ENCODE measurements around the gene GMEB2. TPM values are rescaled to one million over a fixed set of nuclear protein-coding genes. Genes with fewer than 3 reads are reported as not detected.
"Not testable (repeated sequence)": the region's sequence is repeated elsewhere in the genome, so short reads cannot be mapped to it uniquely, and the experiment has no call there.

GMEB2 gene
- total and polyA plus RNA-seq, 5 donors from 2014 or later: 8.3 to 21.9 (median 10.1) TPM

DNA sequence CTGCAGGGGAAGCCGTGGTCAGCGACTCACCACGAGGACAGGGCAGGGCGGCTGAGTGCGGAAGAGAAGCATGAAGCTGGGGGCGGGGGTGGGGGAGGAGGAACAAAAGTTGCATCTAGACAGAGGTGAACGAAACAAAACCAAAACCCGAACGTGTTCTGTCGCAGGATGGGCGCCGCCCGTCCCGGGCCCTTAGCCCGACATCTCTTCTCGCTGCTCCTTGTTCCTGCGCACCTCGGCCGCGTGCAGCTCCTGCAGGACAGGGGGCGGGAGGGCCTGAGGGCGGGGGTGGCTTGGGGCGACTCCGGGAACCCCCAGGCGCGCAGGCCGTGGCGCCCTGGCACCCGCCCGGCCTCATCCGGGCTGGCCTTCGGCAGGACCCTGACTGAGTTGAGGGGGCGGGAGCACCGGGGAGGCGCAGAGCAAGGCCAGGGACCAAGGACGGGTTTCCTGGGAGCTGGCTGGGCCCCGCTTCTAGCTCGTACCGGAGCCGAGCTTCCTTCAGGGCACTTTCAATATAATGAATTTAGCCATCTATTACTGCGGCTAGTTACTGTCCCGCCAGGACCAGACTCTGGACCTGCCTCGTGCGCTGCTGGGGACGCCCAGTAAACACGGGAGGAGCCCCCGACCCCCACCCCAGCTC, 14.4 kb upstream of the GMEB2 start:
- peak overlapping the region; percentile 85 to 91 (median 88) for H3K4me3 Mint-ChIP-seq
- H3K9me3 Mint-ChIP-seq: peaks cover 0 to 1% (median 0%) of the 10 kb centered on the region in 7 donors
- H3K4me3 ChIP-seq (ENCODE audit: low read depth, low read length): peak overlapping the region; percentile 64
- peak overlapping the region; percentile 90 for H3K27ac ChIP-seq (ENCODE audit: insufficient read depth, low read length, poor library complexity, severe bottlenecking)
- H3K27me3 Mint-ChIP-seq: no peaks in the 10 kb centered on the region
- H3K27ac Mint-ChIP-seq: peak overlapping the region; percentile 26 to 51 (median 29)
- H3K4me1 ChIP-seq (ENCODE audit: control insufficient read depth, insufficient read depth, low read length, poor library complexity, severe bottlenecking): peaks cover 48% of the 10 kb centered on the region
- ATAC-seq (ENCODE audit: low read depth in 2 of 2) (peak; percentile 17 to 21), DNase-seq (peak; percentile 51 to 82 (median 65))
- peaks cover 0 to 35% (median 17%) of the 10 kb centered on the region in 4 donors for H3K4me1 Mint-ChIP-seq
- H3K9me3 ChIP-seq (ENCODE audit: control insufficient read depth in 2 of 2, low read length in 2 of 2): no peaks in the 10 kb centered on the region
- H3K36me3 ChIP-seq (ENCODE audit: control insufficient read depth, insufficient read depth, low read length): no peaks in the 10 kb centered on the region
- H3K27me3 ChIP-seq (ENCODE audit: control insufficient read depth, insufficient read depth, low read length): no peaks in the 10 kb centered on the region
- peaks cover 15% of the 10 kb centered on the region for H3K36me3 Mint-ChIP-seq

DNA sequence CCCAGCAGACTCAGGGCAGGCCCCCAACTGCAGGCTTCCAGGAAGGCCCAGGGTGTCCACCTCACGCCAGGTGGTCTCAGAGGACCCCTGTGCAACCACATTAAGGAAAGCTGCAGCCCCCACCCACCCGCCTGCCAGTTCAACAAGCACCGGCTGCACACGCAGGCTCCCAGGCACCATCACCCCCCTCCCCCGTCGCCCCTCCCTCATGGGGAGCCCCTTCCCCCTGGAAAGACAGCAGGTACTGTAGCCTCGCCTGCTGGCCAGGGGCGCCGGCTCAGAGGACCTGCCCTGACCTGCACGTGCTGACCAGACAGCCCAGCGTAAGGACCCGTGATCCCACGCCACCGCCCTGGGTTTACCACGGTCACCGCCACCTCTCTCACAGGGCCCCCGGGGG, 13.8 kb upstream of the GMEB2 start:
- H3K27me3 ChIP-seq (ENCODE audit: control insufficient read depth, insufficient read depth, low read length); H3K9me3 ChIP-seq (ENCODE audit: control insufficient read depth in 2 of 2, low read length in 2 of 2); H3K36me3 ChIP-seq (ENCODE audit: control insufficient read depth, insufficient read depth, low read length); H3K9me3 Mint-ChIP-seq; H3K27me3 Mint-ChIP-seq; ATAC-seq (ENCODE audit: low read depth in 2 of 2): not testable (repeated sequence)
- Histone ChIP-seq H3K4me1 (ENCODE audit: control insufficient read depth, insufficient read depth, low read length, poor library complexity, severe bottlenecking) (peaks cover 53% of the 10 kb centered on the region), H3K4me3 (ENCODE audit: low read depth, low read length) (peak overlapping the region; percentile 7), H3K27ac (ENCODE audit: insufficient read depth, low read length, poor library complexity, severe bottlenecking) (peak overlapping the region; percentile 94)
- Mint-ChIP-seq H3K36me3 (peaks cover 11% of the 10 kb centered on the region), H3K4me3 (peak overlapping the region; percentile 95 to 98 (median 96)), H3K27ac (peak overlapping the region in 2 of 3 donors; percentile 60 to 100), H3K4me1 (peaks cover 2 to 39% (median 20%) of the 10 kb centered on the region in 4 donors)
- peak in 1 of 3 donors; percentile 48 for DNase-seq

DNA sequence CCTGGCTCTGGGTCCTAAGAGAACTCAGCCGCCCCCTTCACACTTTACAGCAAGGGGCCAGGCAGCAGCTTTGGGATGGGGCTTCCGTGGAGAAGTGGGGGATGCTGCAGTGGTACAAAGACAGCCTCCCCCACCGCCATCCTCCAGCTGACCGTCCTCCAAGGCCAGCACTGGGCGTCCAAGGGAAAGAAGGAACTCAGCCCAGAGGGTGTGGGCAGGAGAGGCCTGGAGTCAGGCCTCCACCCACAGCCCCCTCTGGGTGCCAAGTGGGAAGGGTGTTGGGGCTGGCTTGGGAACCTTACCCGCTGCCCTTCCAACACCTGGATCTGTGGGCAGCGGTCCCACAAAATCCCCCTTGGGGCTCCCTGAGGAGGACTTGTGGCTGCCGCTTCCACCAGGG, 13.2 kb upstream of the GMEB2 start:
- Histone ChIP-seq H3K4me3 (ENCODE audit: low read depth, low read length) (peak overlapping the region; percentile 89), H3K9me3 (ENCODE audit: control insufficient read depth in 2 of 2, low read length in 2 of 2) (no peaks in the 10 kb centered on the region), H3K27ac (ENCODE audit: insufficient read depth, low read length, poor library complexity, severe bottlenecking) (peak overlapping the region; percentile 94), H3K4me1 (ENCODE audit: control insufficient read depth, insufficient read depth, low read length, poor library complexity, severe bottlenecking) (peaks cover 59% of the 10 kb centered on the region), H3K36me3 (ENCODE audit: control insufficient read depth, insufficient read depth, low read length) (no peaks in the 10 kb centered on the region), H3K27me3 (ENCODE audit: control insufficient read depth, insufficient read depth, low read length) (no peaks in the 10 kb centered on the region)
- Mint-ChIP-seq H3K27ac (peak overlapping the region; percentile 100), H3K36me3 (peaks cover 11% of the 10 kb centered on the region), H3K27me3 (no peaks in the 10 kb centered on the region), H3K4me1 (peaks cover 8 to 45% (median 26%) of the 10 kb centered on the region in 4 donors), H3K9me3 (peaks cover 0 to 1% (median 0%) of the 10 kb centered on the region in 7 donors), H3K4me3 (peak overlapping the region; percentile 95 to 98 (median 96))
- ATAC-seq (ENCODE audit: low read depth in 2 of 2): no peak
- peak in 1 of 3 donors; percentile 35 for DNase-seq

DNA sequence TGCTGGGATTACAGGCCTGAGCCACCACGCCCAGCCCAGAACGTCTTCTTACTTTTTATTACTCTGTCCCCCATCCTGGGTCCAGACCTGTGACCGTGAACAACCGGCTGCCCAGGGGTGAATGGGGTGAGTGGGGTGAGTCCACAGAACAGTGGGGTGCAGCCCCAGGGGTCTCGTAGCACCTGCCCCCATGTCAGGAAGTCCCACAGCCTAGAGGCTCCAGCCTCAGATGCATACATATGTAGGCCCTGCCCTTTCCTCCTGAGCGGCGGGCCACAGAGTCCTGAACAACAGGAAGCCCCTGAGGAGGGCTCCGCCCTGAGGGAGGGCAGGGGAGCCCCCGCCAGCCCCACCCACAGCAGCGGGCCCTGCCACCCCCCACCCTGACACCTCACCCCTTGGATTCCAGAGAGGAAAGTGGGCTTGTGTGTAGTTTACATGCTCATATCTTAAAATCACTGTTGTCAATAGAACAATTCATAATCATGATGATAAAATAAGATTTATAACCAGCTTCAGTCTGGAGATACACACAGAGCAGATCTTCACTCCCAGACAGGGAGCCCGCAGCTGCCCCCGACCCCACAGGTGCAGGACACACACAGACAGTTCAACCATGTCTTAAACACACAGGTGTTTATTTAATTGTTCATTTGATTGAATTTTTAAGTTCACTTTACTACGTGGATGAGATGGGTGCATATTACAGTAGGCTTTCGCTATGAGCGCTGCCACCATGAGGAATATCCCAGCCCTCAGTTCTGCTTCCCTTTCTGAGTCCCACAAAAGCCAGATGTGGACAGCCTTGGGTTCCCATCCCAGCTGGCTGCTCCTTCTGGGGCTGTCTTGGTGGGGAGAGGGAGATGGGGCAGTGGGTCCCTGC, 12.4 kb upstream of the GMEB2 start:
- Histone ChIP-seq H3K27me3 (ENCODE audit: control insufficient read depth, insufficient read depth, low read length) (no peaks in the 10 kb centered on the region), H3K9me3 (ENCODE audit: control insufficient read depth in 2 of 2, low read length in 2 of 2) (no peaks in the 10 kb centered on the region), H3K4me1 (ENCODE audit: control insufficient read depth, insufficient read depth, low read length, poor library complexity, severe bottlenecking) (peaks cover 66% of the 10 kb centered on the region), H3K27ac (ENCODE audit: insufficient read depth, low read length, poor library complexity, severe bottlenecking) (peak overlapping the region; percentile 94), H3K36me3 (ENCODE audit: control insufficient read depth, insufficient read depth, low read length) (no peaks in the 10 kb centered on the region), H3K4me3 (ENCODE audit: low read depth, low read length) (peak overlapping the region; percentile 89)
- H3K27me3 Mint-ChIP-seq: no peaks in the 10 kb centered on the region
- DNase-seq: peak; percentile 60 to 96 (median 81)
- H3K4me3 Mint-ChIP-seq: peak overlapping the region; percentile 95 to 98 (median 96)
- peak; percentile 63 to 65 for ATAC-seq (ENCODE audit: low read depth in 2 of 2)
- H3K36me3 Mint-ChIP-seq: peaks cover 11% of the 10 kb centered on the region
- peak overlapping the region; percentile 100 for H3K27ac Mint-ChIP-seq
- H3K4me1 Mint-ChIP-seq: peaks cover 9 to 53% (median 30%) of the 10 kb centered on the region in 4 donors
- peaks cover 0 to 1% (median 0%) of the 10 kb centered on the region in 7 donors for H3K9me3 Mint-ChIP-seq

DNA sequence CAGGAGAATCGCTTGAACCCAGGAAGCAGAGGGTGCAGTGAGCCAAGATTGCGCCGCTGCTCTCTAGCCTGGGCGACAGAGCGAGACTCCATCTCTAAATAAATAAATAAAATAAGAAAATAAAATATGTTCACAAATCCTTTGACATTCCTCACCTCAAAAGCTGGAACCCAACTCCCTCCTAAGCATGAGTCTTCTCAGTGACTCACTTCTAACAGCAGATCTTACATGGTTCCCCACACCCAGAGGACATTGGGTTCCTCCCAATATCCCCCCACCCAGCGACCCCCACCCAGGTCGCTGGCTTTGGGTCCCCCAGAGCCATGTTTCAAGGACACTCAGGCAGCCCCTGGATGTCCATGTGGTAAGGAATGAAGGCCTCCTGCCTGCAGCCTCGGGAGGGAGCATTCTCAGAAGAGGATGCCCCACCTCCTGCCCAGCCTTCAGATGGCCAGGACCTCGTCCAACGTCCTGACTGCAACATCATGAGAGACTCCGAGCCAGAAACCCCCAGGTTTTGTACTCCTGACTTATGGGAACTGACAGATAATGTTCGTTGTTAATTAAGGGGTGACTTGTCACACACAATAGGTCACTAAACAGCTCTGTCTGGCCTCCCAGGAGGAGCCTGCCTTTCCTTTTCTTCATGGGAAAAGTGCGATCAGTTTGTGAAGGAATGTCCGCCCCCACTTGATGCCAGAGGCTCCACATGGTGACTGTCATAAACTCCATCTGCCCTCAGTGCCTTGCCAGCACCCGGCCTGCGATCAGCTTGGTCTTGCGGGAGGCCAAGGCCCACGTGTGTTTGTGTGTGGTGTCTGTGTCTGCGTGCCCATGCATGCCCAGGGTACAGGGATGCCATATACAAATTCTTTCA, 10.1 kb upstream of the GMEB2 start:
- Mint-ChIP-seq H3K9me3 (peaks cover 0 to 1% (median 0%) of the 10 kb centered on the region in 7 donors), H3K27me3 (no peaks in the 10 kb centered on the region), H3K4me3 (peak overlapping the region; percentile 21 to 77 (median 44)), H3K36me3 (peaks cover 11% of the 10 kb centered on the region), H3K27ac (peak overlapping the region; percentile 99 to 100 (median 100)), H3K4me1 (peaks cover 13 to 65% (median 40%) of the 10 kb centered on the region in 4 donors)
- Histone ChIP-seq H3K27me3 (ENCODE audit: control insufficient read depth, insufficient read depth, low read length) (no peaks in the 10 kb centered on the region), H3K4me1 (ENCODE audit: control insufficient read depth, insufficient read depth, low read length, poor library complexity, severe bottlenecking) (peaks cover 79% of the 10 kb centered on the region), H3K4me3 (ENCODE audit: low read depth, low read length) (peak overlapping the region; percentile 21), H3K27ac (ENCODE audit: insufficient read depth, low read length, poor library complexity, severe bottlenecking) (peak overlapping the region; percentile 94), H3K9me3 (ENCODE audit: control insufficient read depth in 2 of 2, low read length in 2 of 2) (no peaks in the 10 kb centered on the region), H3K36me3 (ENCODE audit: control insufficient read depth, insufficient read depth, low read length) (no peaks in the 10 kb centered on the region)
- no peak for DNase-seq
- no peak for ATAC-seq (ENCODE audit: low read depth in 2 of 2)

DNA sequence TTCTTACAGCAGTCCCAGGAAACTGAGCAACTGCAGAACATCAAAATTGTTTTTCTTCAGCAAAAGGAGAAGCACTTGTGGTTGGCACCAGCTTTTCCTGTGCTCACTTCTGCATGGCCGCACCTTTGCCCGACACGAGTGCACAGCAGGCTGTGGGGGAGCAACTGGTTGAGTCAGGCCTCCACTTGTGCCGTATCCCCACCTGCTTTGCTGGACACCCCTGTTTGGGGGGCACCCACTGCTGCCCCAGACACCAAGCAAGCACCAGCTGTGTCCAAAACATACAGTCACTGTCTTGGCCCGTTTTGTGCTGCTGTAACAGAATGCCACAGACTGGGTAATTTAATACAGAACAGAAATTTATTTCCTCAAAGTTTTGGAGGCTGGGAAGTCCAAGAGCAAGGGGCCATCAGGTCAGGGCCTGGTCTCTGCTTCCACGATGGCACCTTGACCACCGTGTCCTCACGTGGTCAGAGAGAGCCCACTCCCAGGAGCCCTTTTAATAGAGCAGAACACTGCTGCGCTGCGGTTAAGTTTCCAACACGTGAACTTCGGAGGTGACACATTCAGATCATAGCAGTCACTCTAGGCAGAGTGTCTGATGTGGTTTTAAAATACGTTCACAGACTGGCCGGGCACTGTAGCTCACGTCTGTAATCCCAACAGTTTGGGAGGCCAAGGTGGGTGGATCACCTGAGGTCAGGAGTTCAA, 8.7 kb upstream of the GMEB2 start:
- DNase-seq: peak; percentile 69 to 90 (median 87)

More for the DNA sequence above, 8.7 kb upstream of the GMEB2 start:
- H3K9me3 Mint-ChIP-seq: peaks cover 0 to 1% (median 0%) of the 10 kb centered on the region in 7 donors
- ATAC-seq (ENCODE audit: low read depth in 2 of 2): peak; percentile 67 to 76
- H3K27ac Mint-ChIP-seq: peak overlapping the region; percentile 99
- peak overlapping the region; percentile 84 to 92 (median 90) for H3K4me3 Mint-ChIP-seq
- Histone ChIP-seq H3K27ac (ENCODE audit: insufficient read depth, low read length, poor library complexity, severe bottlenecking) (peak overlapping the region; percentile 94), H3K36me3 (ENCODE audit: control insufficient read depth, insufficient read depth, low read length) (no peaks in the 10 kb centered on the region), H3K4me3 (ENCODE audit: low read depth, low read length) (peak overlapping the region; percentile 73), H3K27me3 (ENCODE audit: control insufficient read depth, insufficient read depth, low read length) (no peaks in the 10 kb centered on the region), H3K4me1 (ENCODE audit: control insufficient read depth, insufficient read depth, low read length, poor library complexity, severe bottlenecking) (peaks cover 88% of the 10 kb centered on the region), H3K9me3 (ENCODE audit: control insufficient read depth in 2 of 2, low read length in 2 of 2) (no peaks in the 10 kb centered on the region)
- H3K4me1 Mint-ChIP-seq: peaks cover 13 to 76% (median 40%) of the 10 kb centered on the region in 4 donors
- H3K36me3 Mint-ChIP-seq: peaks cover 11% of the 10 kb centered on the region
- no peaks in the 10 kb centered on the region for H3K27me3 Mint-ChIP-seq

All from CD4-positive, CD25-positive, alpha-beta regulatory T cell (primary cell).